H1 (cell line): ENCODE results near the gene NIN. TPM values are rescaled to one million over a fixed set of nuclear protein-coding genes. Genes with fewer than 3 reads are reported as not detected.

Source experiments
- TAF1 ChIP-seq: IDR thresholded peaks from 2 replicates; pipeline ENCODE4 v1.6.1; 2011; ENCODE audit warnings: mild to moderate bottlenecking, low read depth, low read length
- polyA plus RNA-seq, 7 experiments: library from polyadenylated mRNA; depleted of rRNA in 3 of 7; stranded (reverse) in 5 of 7; unstranded in 2 of 7; fragments of >200 nt in 5 of 7; fragments of 200-250 nt in 2 of 7; gene quantifications; 1 replicate in 5 of 7; 2 replicates in 1 of 7; 4 replicates in 1 of 7; pipeline versions ENCODE4 v1.2.1 to v1.2.3, GENCODE V29; 2011 to 2013; ENCODE audit warnings: missing spikeins in 2 of 7, mixed read lengths in 2 of 7
- total RNA-seq: library from RNA; stranded (reverse); fragmentation: NEBNext Ultra II Directional; extraction: Animal tissue kit (Norgen Biotek cat#: 25700); gene quantifications from 2 replicates; pipeline ENCODE4 v1.2.1, GENCODE V29; 2021

NIN gene
- total and polyA plus RNA-seq, 2 of the 8 experiments (the other 6 are each of a cell fraction or from before 2014, with no cell fraction given), result 3.2 to 21.3 TPM

GRCh38 chr14:50860478-50861086 is 29.6 kb upstream of the NIN start (continued):
- TF ChIP-seq TAF1, result 0 out of 2 replicates have a peak, but pooled peaks have one; percentile 32
